K562 (cell line): Measurements from ENCODE around the gene TUBB2A. TPM values are rescaled to one million over a fixed set of nuclear protein-coding genes. Genes with fewer than 3 reads are reported as not detected.

Experiments used
- ARHGAP35 ChIP-seq: fragments of 450-650 bp; IDR thresholded peaks from 2 replicates; pipeline ENCODE4 v1.6.1; 2018; ENCODE audit not compliant: partially characterized antibody
- CEBPB ChIP-seq: fragments of 450-650 bp; IDR thresholded peaks from 2 replicates; pipeline ENCODE4 v1.6.1; 2016; ENCODE audit warnings: missing genetic modification characterization, missing compliant biosample characterization
- CHD2 ChIP-seq: IDR thresholded peaks from 2 replicates; pipeline ENCODE4 v1.6.1; 2011; ENCODE audit warnings: low read depth, low read length
- CSDE1 ChIP-seq, 2 experiments: fragments of 450-650 bp; IDR thresholded peaks; 2 replicates each; pipeline ENCODE4 v1.6.1; 2016; ENCODE audit warnings: mild to moderate bottlenecking in 1 of 2
- EHMT2 ChIP-seq: fragments of 450-650 bp; IDR thresholded peaks from 2 replicates; pipeline ENCODE4 v1.6.1; 2018; ENCODE audit warnings: antibody characterized with exemption
- GATAD2A ChIP-seq: fragments of 450-650 bp; IDR thresholded peaks from 2 replicates; pipeline ENCODE4 v1.6.1; 2017
- HMG20A ChIP-seq: fragments of 450-650 bp; formaldehyde crosslinking; conservative IDR thresholded peaks from 2 replicates; pipeline ENCODE4 v1.4.0; 2020; ENCODE audit warnings: mild to moderate bottlenecking, mixed read lengths
- KHSRP ChIP-seq: fragments of 450-650 bp; IDR thresholded peaks from 2 replicates; pipeline ENCODE4 v1.6.1; 2017
- KLF10 ChIP-seq: fragments of 250-450 bp; sonication (Bioruptor Pico); IDR thresholded peaks from 2 replicates; pipeline ENCODE4 v1.6.1; 2021; ENCODE audit warnings: matching md5 sums
- NFATC3 ChIP-seq: fragments of 450-650 bp; IDR thresholded peaks from 2 replicates; pipeline ENCODE4 v1.6.1; 2017; ENCODE audit warnings: mild to moderate bottlenecking
- RBM39 ChIP-seq: fragments of 200-400 bp; formaldehyde crosslinking; optimal IDR thresholded peaks from 2 replicates; pipeline ENCODE3; 2018; ENCODE audit warnings: low read depth, low read length
- REST ChIP-seq, 2 experiments: fragments of 450-650 bp; formaldehyde crosslinking in 1 of 2; IDR thresholded peaks; 2 replicates each; pipeline versions ENCODE4 v1.4.0 to v1.6.1; 2014 to 2020; ENCODE audit warnings: mild to moderate bottlenecking in 2 of 2, borderline replicate concordance in 1 of 2, low read depth in 1 of 2
- SIRT6 ChIP-seq: IDR thresholded peaks from one replicate; pipeline ENCODE4 v1.6.1; 2012; ENCODE audit warnings: low read depth, mild to moderate bottlenecking, control low read depth, inconsistent platforms, low read length, moderate library complexity
- SMAD2 ChIP-seq: fragments of 150-350 bp; IDR thresholded peaks from 2 replicates; pipeline ENCODE4 v1.6.1; 2014; ENCODE audit warnings: low read depth, mild to moderate bottlenecking, low read length
- SMAD3 ChIP-seq: fragments of 450-650 bp; formaldehyde crosslinking; conservative IDR thresholded peaks from 2 replicates; pipeline ENCODE4 v1.4.0; 2020; ENCODE audit warnings: mild to moderate bottlenecking
- SP2 ChIP-seq: IDR thresholded peaks from 2 replicates; pipeline ENCODE4 v1.6.1; 2011; ENCODE audit warnings: mild to moderate bottlenecking, low read depth, low read length, moderate library complexity; ENCODE audit not compliant: poor library complexity, severe bottlenecking; ENCODE audit errors: extremely low read depth
- SREBF1 ChIP-seq: fragments of 150-350 bp; IDR thresholded peaks from 2 replicates; pipeline ENCODE4 v1.6.1; 2014; ENCODE audit warnings: antibody characterized with exemption, low read depth, low read length, borderline replicate concordance
- THRAP3 ChIP-seq: fragments of 450-650 bp; IDR thresholded peaks from 2 replicates; pipeline ENCODE4 v1.6.1; 2016; ENCODE audit warnings: mild to moderate bottlenecking, inconsistent platforms, borderline replicate concordance
- USF2 ChIP-seq: sonication (generic); formaldehyde crosslinking; IDR thresholded peaks from 2 replicates; pipeline ENCODE4 v1.5.0; 2020; ENCODE audit warnings: missing genetic modification reagents
- ZNF165 ChIP-seq: fragments of 250-450 bp; sonication (Bioruptor Pico); IDR thresholded peaks from 2 replicates; pipeline ENCODE4 v1.4.0; 2020; ENCODE audit warnings: borderline replicate concordance
- ZNF175 ChIP-seq: fragments of 200-800 bp; sonication (Bioruptor generic); IDR thresholded peaks from 2 replicates; pipeline ENCODE4 v1.6.1; 2016; ENCODE audit warnings: low read depth, mild to moderate bottlenecking, missing genetic modification characterization, missing compliant biosample characterization
- ZNF57 ChIP-seq: fragments of 450-650 bp; formaldehyde crosslinking; IDR thresholded peaks from 2 replicates; pipeline ENCODE4 v1.4.0; 2020; ENCODE audit warnings: mild to moderate bottlenecking, moderate library complexity
- ZNF589 ChIP-seq: fragments of 200-800 bp; sonication (Bioruptor generic); IDR thresholded peaks from 2 replicates; pipeline ENCODE4 v1.6.1; 2016; ENCODE audit warnings: low read depth, missing genetic modification characterization, missing compliant biosample characterization
- polyA plus RNA-seq, 8 experiments: library from polyadenylated mRNA; depleted of rRNA in 4 of 8; stranded (reverse) in 5 of 8; unstranded in 3 of 8; fragments of >200 nt; fragmentation: Nextera tagmentation in 2 of 8; fragmentation: Illumina TruSeq in 1 of 8; extraction: Ambion mirVana in 2 of 8; extraction: Trizol in 1 of 8; gene quantifications; 2 replicates each; pipeline versions ENCODE4 v1.2.1 to v1.2.3, GENCODE V29; 2011 to 2014; ENCODE audit warnings: inconsistent platforms in 1 of 8, missing spikeins in 1 of 8
- total RNA-seq, 7 experiments: library from RNA; depleted of rRNA in 6 of 7; stranded (reverse); fragments of >200 nt in 6 of 7; fragmentation: Illumina TruSeq in 2 of 7; extraction: Trizol in 2 of 7; gene quantifications; 2 replicates each; pipeline versions ENCODE4 v1.2.1 to v1.2.3, GENCODE V29; 2011 to 2021; ENCODE audit warnings: low replicate concordance in 1 of 7

TUBB2A gene
- total and polyA plus RNA-seq, 9 of the 15 experiments (the other 6 are each of a cell fraction or from before 2014, with no cell fraction given), result 3.6 to 92.1 (median 45.6) TPM

- TF ChIP-seq REST (IDR thresholded peaks at IDR 0.05; ENCODE audit: borderline replicate concordance) (no peak), REST (CRISPR knock-in tag; IDR thresholded peaks at IDR 0.05; ENCODE audit: low read depth) (peak; percentile 73), ZNF165 (no peak), SMAD3 (CRISPR knock-in tag) (no peak), CEBPB (tag) (no peak), EHMT2 (no peak), SP2 (no peak), HMG20A (CRISPR knock-in tag) (no peak), NFATC3 (no peak), RBM39 (no peak), CHD2 (no peak), SREBF1 (no peak), GATAD2A (peak; percentile 27; the same call in 1 of the 2 replicates), ZNF57 (CRISPR knock-in tag) (0 out of 2 replicates have a peak, but pooled peaks have one; percentile 77), KLF10 (no peak), SIRT6 (no peak), THRAP3 (no peak), KHSRP (no peak), CSDE1 (IDR thresholded peaks at IDR 0.05) (no peak), ARHGAP35 (no peak), USF2 (CRISPR knock-in tag) (no peak), SMAD2 (no peak), ZNF589 (CRISPR knock-in tag) (no peak), ZNF175 (no peak)
Measured at GRCh38 chr6:3118353-3119039, 38.8 kb downstream of the TUBB2A start, which contains the start of gene BPHL (continued).
